GM12878 (cell line): ENCODE data around the gene ATXN2. TPM values are rescaled to one million over a fixed set of nuclear protein-coding genes. Genes with fewer than 3 reads are reported as not detected.

ENCODE experiments used
- ATAC-seq: fragments of 200-7000 bp; cut with Tn5 transposase; 3 replicates; pipeline ENCODE4 v1.9.1; 2020; ENCODE audit warnings: mild to moderate bottlenecking, moderate library complexity
- BruUV-seq: library from RNA; stranded (reverse); fragments of 400-500 nt; replicated peaks from 2 replicates; lab custom pipeline; 2021; lab: Mats Ljungman, UMichigan
- CTCF ChIA-PET: fragments of 300-600 bp; sonication (Branson Sonifier 250); formaldehyde crosslinking; extraction: SDS; loops from one replicate; lab custom pipeline; 2021; ENCODE audit warnings: inconsistent platforms; lab: Yijun Ruan, JAX
- POLR2A ChIA-PET: fragments of 350-600 bp; formaldehyde crosslinking; extraction: SDS; loops from one replicate; lab custom pipeline; 2021; ENCODE audit warnings: inconsistent platforms; lab: Charles Lee
- RAD21 ChIA-PET: fragments of 300-600 bp; sonication (Branson Sonifier 250); formaldehyde crosslinking; loops from one replicate; lab custom pipeline; 2023; ENCODE audit warnings: antibody characterized with exemption; ENCODE audit not compliant: unreplicated experiment; lab: Charles Lee
- SMC1A ChIA-PET: fragments of 300-600 bp; sonication (Branson Sonifier 250); formaldehyde crosslinking; loops from one replicate; lab custom pipeline; 2023; ENCODE audit not compliant: unreplicated experiment, uncharacterized antibody; lab: Charles Lee
- DNase-seq: peaks from one replicate; pipeline ENCODE4 v3.0.0-alpha.2; 2011; ENCODE audit warnings: low read depth, low spot score
- FAIRE-seq: peaks from 3 replicates; lab custom pipeline; 2011; peaks lifted over from hg19 to GRCh38; lab: Jason Lieb, UNC
- H2AFZ ChIP-seq: 2 replicates; pipeline ENCODE4 v1.6.0; 2011; ENCODE audit warnings: low read depth, low read length, control low read depth; ENCODE audit not compliant: control insufficient read depth
- H3K27ac ChIP-seq: 2 replicates; pipeline ENCODE4 v1.5.1; 2011; ENCODE audit warnings: control low read depth; ENCODE audit not compliant: control insufficient read depth, insufficient read depth
- H3K27me3 ChIP-seq, 2 experiments: replicated peaks in 1 of 2; 2 replicates each; pipeline versions ENCODE4 v1.6.0 to v1.6.1; 2011; ENCODE audit warnings: low read length in 1 of 2; ENCODE audit not compliant: control insufficient read depth in 2 of 2, insufficient read depth in 2 of 2
- H3K36me3 ChIP-seq, 2 experiments: 2 replicates each; pipeline ENCODE4 v1.5.1; 2011; ENCODE audit warnings: low read length in 1 of 2; ENCODE audit not compliant: control insufficient read depth in 2 of 2, insufficient read depth in 2 of 2
- H3K4me1 ChIP-seq: 2 replicates; pipeline ENCODE4 v1.6.1; 2011; ENCODE audit warnings: mild to moderate bottlenecking, low read length, moderate library complexity, mixed read lengths; ENCODE audit not compliant: control insufficient read depth, insufficient read depth
- H3K4me2 ChIP-seq: 2 replicates; pipeline ENCODE4 v1.6.0; 2011; ENCODE audit warnings: control low read depth; ENCODE audit not compliant: control insufficient read depth, insufficient read depth
- H3K4me3 ChIP-seq: fragments of 200-600 bp; sonication (generic); 2 replicates; pipeline ENCODE4 v1.5.1; 2016
- H3K79me2 ChIP-seq: 2 replicates; pipeline ENCODE4 v1.6.0; 2011; ENCODE audit warnings: low read length; ENCODE audit not compliant: control insufficient read depth, insufficient read depth
- H3K9ac ChIP-seq: 2 replicates; pipeline ENCODE4 v1.8.0; 2011; ENCODE audit warnings: low read length, control low read depth, mixed read lengths; ENCODE audit not compliant: control insufficient read depth, insufficient read depth
- H3K9me3 ChIP-seq: replicated peaks from 3 replicates; pipeline ENCODE4 v1.5.1; 2011; ENCODE audit warnings: mild to moderate bottlenecking, low read length; ENCODE audit not compliant: control insufficient read depth, insufficient read depth
- H4K20me1 ChIP-seq: 2 replicates; pipeline ENCODE4 v1.6.0; 2011; ENCODE audit not compliant: control insufficient read depth, insufficient read depth
- SUZ12 ChIP-seq: fragments of 200-600 bp; sonication (generic); IDR thresholded peaks from one replicate; pipeline ENCODE4 v1.6.1; 2018; ENCODE audit warnings: antibody characterized with exemption, mild to moderate bottlenecking; ENCODE audit not compliant: unreplicated experiment
- ZBTB11 ChIP-seq: fragments of 450-650 bp; formaldehyde crosslinking; IDR thresholded peaks from 2 replicates; pipeline ENCODE4 v1.5.0; 2022; ENCODE audit warnings: mild to moderate bottlenecking, missing genetic modification characterization
- WGBS: methylation state at CpG from one replicate; pipeline ENCODE4 v1.1.6; 2016; ENCODE audit warnings: low lambda C conversion rate; ENCODE audit not compliant: insufficient replicate concordance, insufficient coverage; ENCODE audit errors: missing lambda C conversion rate; 5-methylcytosine and 5-hydroxymethylcytosine counted together
- in situ Hi-C: fragments of 300-500 bp; cut with MboI; formaldehyde crosslinking; loops from 9 replicates; pipeline ENCODE4 v1.14.3; 2018; ENCODE audit warnings: mixed read lengths
- intact Hi-C: fragments of 100-400 bp; cut with micrococcal nuclease; formaldehyde crosslinking; loops from one replicate; pipeline ENCODE4 v1.14.2; 2022; ENCODE audit not compliant: unreplicated experiment
- polyA plus RNA-seq, 11 experiments: library from polyadenylated mRNA; depleted of rRNA in 4 of 11; unstranded in 6 of 11; stranded (reverse) in 5 of 11; fragments of >200 nt; fragmentation: Nextera tagmentation in 4 of 11; fragmentation: Illumina TruSeq in 1 of 11; extraction: Ambion mirVana in 4 of 11; extraction: Trizol in 1 of 11; gene quantifications; 1 replicate in 1 of 11; 2 replicates in 10 of 11; pipeline versions ENCODE4 v1.2.1 to v1.2.3, GENCODE V29; 2011 to 2016; ENCODE audit warnings: inconsistent platforms in 2 of 11, missing spikeins in 2 of 11, low read depth in 1 of 11
- total RNA-seq, 4 experiments: library from RNA; depleted of rRNA in 3 of 4; stranded (reverse); fragments of >200 nt in 3 of 4; fragmentation: Illumina TruSeq in 1 of 4; extraction: Trizol in 1 of 4; gene quantifications; 2 replicates each; pipeline versions ENCODE4 v1.2.1 to v1.2.3, GENCODE V29; 2013 to 2021
- TF ChIP-seq, protein P1 (sequence below): fragments of 450-650 bp; IDR thresholded peaks from 2 replicates; pipeline ENCODE4 v1.6.1; 2016; ENCODE audit warnings: mild to moderate bottlenecking

ATXN2 gene
- total and polyA plus RNA-seq, 10 of the 15 experiments (the other 5 are each of a cell fraction or from before 2014, with no cell fraction given), result 8.8 to 31.5 (median 19.0) TPM

GRCh38 chr12:111588010-111588409, 11.1 kb downstream of the ATXN2 start:
- 98% methylated on average over 3 of the region's 3 CpGs for WGBS
- Histone ChIP-seq H3K9ac (no peak overlapping the region), H3K9me3 (no peaks in the 10 kb centered on the region), H3K4me3 (no peak overlapping the region), H3K27me3 (no peaks in the 10 kb centered on the region), H3K79me2 (peaks cover 55% of the 10 kb centered on the region), H2AFZ (no peak overlapping the region), H3K36me3 (peaks cover 0 to 3% of the 10 kb centered on the region in 2 experiments; a peak in 1 of 4 replicates), H3K27ac (no peak overlapping the region), H3K4me2 (no peak overlapping the region), H3K4me1 (no peaks in the 10 kb centered on the region; the same call in 1 of the 2 replicates), H4K20me1 (no peaks in the 10 kb centered on the region)
- ChIA-PET CTCF (no interaction called here), RAD21 (no interaction called here), POLR2A (no interaction called here), SMC1A (no interaction called here)
- intact Hi-C loops, result no loop called here
- in situ Hi-C loops, result no loop called here
- DNase-seq (no peak), ATAC-seq (no peak), FAIRE-seq (no peak)
- no TSS peak for BruUV-seq
- TF ChIP-seq ZBTB11 (CRISPR knock-in tag) (no peak), SUZ12 (no peak)
- TF ChIP-seq, protein P1, sequence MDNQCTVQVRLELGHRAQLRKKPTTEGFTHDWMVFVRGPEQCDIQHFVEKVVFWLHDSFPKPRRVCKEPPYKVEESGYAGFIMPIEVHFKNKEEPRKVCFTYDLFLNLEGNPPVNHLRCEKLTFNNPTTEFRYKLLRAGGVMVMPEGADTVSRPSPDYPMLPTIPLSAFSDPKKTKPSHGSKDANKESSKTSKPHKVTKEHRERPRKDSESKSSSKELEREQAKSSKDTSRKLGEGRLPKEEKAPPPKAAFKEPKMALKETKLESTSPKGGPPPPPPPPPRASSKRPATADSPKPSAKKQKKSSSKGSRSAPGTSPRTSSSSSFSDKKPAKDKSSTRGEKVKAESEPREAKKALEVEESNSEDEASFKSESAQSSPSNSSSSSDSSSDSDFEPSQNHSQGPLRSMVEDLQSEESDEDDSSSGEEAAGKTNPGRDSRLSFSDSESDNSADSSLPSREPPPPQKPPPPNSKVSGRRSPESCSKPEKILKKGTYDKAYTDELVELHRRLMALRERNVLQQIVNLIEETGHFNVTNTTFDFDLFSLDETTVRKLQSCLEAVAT, result no peak
